ENCODE results near the gene PPFIA4.

Gene PPFIA4

DNA sequence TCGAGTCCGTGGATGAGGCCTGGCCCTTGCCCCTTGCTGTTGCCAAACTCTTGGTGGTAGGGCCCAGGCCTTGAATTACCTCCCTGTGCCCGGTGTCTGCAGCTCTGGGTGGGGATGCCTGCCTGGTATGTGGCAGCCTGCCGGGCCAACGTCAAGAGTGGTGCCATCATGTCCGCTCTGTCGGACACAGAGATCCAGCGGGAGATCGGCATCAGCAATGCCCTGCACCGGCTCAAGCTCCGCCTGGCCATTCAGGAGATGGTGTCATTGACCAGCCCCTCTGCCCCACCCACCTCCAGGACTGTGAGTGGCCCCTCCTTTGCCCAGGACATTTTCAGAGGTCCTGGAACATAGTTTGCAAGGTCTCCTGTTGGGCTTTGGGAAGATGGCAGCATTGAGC is 33.8 kb downstream of the PPFIA4 start:
- no peak for DNase-seq

DNA sequence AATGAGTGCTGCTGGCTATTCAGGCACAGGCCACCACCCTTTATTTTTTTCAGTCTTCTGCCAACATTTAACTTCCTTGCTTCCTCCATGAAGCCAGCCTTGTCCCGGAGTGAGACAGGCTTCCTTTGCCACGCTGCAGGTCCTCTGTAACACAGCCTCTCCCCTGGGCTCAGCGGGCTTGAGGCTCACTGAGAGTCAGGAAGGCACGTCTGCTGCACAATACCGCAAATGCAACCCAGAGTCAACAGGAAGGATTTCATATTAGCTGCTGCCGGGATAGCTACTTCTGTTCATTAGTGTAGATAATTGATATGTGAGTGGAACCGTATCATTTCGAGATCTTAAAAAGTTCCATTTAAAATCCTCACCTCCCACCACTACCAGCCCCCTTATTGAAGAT is 37.0 kb downstream of the PPFIA4 start:
- DNase-seq, result no peak

DNA sequence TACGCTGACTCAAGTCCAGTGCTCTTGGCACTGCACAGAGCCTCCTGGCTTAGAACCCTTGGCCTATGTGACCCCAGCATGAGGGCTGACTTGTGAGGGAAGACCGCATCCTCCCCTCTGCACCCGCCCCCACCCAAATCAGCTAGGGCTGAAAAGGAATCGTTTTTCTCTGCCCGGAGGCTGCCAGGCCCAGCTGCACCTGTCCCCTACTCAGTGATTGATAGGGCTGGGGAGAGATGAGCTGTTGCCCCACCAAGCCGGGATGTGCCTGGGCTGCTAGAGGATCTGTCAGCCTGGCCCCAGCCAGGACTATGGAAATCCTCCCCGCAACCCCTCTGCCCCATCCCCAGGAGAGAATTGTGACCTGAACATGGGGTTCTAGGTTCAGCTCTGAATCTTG is 38.9 kb downstream of the PPFIA4 start:
- no peak for DNase-seq

DNA sequence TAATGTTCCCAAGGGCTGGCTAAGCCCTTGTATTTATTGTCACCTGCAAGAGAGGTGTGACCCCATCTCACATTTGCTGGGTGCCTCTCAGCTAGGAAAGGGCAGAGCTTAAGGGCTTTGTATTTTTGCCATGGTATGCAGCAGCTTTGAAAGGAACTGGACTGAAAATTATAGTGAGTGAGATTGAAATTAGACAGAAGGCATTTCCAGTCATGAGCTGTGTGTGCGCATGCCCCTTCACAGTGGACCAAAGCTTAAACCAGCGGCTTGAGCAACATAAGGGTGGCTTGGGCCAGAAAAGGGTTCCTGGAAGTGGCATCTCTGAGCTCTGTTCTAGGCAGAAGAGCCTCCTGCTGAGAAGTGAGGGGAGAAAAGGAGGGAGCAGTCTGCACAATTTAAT is 39.7 kb downstream of the PPFIA4 start:
- no peak for DNase-seq

DNA sequence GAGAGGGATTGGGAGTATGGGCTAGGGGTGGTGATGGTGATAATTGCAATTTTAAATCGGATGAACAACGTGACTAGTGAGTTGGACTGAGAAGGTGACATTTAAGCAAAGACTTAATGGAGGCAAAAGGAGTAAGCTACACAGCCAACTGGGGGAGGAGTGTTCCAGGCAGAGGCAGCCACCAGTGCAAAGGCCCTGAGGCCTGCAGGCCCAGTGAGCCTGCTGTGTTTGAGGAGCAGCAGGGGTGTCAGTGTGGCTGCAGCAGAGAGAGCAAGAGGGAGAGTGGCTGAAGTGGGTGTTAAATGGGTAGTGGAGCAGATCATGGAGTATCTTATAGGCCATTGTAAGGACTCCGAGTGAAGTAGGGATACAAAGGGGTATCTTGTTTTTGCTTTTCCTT is 40.7 kb downstream of the PPFIA4 start:
- no peak for DNase-seq

DNA sequence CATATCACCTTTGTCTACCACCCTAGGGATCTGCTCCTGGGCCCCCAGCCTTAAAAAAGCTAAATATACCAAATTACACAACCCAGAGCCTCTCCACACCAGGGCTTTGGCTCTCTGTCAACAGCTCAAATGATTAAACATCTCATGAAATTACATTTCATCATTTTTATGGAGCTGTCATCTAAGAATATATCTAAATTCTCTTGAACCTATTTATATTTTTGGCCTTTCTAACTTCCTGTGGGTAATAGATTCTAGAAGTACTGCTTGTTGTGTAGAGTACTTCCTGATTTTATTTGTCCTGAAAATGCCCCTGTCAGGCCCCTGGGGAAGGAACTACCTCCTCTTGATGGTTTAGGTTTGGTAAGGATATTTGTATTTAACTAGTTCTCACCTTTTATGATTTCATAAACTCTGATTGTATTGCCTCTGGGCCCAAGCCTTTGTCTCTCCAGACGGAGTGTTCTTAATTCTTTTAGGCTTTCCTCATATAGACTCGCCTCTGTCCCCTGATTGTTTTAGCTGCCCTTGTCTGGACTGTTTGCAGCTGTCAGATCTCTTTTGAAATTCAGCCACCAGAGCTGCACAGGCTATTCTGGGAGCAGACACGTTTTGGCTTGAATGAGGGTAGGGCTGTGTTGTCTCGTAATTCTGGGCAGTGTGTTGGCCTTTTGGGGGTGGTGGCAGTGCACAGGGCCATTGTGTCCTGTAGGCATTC is 42.9 kb downstream of the PPFIA4 start:
- DNase-seq, result no peak

DNA sequence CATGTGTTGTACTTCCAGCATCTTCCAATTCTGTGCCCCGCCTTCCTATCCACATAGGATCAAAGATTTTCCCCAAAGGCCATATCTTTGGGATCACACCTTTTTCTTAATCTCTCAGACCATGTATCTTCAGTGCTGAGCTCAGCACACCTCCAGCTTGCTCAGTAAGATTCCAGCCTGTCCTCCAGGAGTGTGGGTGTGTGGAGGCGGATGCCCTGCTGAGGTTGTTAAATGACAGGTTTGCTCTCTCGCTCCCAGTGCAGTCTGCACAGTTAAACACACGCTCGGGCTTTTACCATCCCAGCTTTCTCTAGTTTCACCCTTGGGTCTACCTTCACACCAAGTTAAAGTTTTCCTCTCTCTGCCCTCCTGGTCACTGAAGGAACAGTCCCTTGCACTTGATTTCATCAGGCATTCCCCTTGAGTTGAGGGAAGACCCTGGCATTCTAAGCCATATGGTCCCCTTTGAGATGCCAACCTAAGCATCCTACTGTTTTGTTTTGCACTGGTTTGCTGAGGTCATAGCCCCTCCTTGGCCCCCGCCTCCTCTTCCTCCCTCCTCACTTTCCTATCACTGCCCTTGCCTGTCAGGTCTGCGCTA is 45.8 kb downstream of the PPFIA4 start:
- no peak for DNase-seq

DNA sequence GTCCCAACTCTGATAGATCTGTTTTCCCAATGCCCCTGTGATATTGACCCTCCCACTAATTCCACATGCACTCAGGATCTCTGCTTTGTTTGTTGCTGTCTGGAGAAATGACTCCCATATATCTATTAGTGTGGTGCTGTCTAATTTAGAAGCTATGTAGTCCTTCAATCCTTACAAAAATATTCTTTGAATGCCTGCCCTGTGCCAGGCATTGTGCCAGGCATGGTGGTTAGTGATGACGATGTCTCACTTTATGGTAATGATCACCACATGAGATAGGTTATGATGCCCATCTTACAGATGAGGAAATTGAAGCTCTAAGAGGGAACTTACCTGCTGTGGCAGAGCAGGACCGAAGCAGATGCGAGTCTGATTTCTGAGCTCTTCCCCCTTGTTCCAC is 46.6 kb downstream of the PPFIA4 start:
- DNase-seq, result no peak

DNA sequence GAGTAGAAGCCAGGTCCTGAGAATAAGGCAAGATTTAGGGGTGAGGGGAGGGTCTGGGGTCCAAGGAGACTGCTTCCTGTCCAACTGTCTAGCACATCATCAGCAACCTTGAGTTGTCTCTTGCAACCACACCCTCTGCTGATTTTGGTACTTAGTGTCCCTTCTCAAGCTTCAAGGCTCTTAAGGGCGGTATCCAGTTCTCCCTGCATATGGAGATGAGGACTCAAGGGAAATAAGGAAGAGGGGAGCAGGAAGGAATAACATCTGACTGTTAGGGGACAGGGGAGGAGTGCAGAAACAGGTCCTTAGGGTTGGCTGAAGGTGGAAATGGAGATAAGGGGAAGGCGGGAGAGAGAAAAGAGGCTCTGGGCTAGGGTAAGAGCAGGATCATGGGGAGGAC is 47.2 kb downstream of the PPFIA4 start:
- no peak for DNase-seq

DNA sequence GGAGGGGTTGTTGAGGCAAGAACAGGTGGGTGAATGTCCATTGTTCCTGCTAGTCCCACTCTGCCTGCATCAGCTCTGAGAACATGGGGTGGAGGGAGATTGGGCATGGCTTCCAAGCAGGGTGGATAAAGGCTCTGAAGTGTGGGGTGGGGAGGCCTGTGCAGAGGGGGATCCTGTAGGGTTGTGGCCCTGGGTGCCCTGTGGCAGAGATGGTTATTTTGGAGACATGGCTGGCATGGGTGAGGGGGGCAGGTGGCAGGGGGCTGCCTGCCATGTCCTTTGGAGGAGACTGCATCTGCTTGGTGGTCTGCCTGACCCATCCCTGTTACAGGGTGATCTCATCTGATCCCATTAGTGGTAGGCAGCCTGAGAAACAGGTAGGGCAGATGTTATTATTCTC is 48.3 kb downstream of the PPFIA4 start:
- no peak for DNase-seq

DNA sequence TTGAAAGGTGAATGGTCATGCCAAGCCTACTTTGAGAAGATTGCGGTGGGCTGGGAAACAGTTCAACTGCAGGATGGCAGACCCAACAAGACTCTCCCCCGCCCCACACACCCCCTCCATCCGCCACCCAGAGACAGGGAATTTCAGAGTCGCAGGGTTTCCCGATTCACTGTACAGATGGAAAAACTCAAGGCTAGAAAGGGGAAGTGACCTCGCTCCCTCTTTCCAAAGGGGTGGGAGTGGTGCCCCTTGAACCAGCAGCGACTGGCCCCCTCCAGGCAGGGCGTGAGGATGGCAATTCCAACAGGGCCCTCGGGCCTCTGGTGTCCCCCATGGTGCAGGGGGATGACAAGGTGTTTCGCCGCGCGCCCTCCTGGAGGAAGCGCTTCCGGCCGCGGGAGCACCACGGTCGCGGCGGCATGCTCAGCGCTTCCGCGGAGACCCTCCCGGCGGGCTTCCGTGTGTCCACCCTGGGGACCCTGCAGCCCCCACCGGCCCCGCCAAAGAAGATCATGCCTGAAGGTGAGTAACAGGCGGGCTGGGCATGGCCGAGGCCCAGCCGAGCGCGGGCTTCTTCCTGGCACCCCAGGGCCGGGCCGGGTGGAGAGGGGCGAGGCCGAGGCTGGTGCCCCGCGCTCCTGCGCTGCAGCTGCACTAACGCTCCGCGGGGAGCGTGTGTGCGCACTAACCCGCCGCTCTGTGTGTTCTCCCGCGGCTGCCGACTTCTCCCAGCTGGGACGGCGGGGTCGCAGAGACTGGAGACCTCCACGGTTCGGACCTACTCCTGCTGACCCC is 49.1 kb downstream of the PPFIA4 start:
- DNase-seq, result no peak

DNA sequence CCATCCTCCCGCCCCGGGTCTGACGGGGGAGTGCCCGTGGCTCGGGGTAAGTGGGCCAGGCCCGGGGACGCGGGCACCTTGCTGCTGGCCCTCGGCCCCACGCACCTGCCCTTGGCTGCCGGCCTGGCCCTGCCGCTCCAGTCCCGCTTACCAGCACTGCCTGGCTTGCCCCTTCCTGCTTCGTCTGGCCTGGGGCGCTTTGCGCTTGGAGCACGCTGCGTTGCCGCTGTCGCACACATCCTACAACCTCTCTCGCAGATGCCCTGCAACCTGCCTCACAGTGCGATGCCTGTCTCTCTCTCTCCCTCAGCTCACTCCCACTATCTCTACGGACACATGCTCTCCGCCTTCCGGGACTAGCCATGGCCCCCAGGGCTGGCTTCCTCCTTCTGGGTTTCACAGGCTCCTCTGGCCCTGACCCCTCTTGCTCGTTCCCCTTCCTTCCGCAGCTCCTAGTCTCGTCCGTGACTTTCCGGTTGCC is 49.8 kb downstream of the PPFIA4 start:
- DNase-seq, result no peak

DNA sequence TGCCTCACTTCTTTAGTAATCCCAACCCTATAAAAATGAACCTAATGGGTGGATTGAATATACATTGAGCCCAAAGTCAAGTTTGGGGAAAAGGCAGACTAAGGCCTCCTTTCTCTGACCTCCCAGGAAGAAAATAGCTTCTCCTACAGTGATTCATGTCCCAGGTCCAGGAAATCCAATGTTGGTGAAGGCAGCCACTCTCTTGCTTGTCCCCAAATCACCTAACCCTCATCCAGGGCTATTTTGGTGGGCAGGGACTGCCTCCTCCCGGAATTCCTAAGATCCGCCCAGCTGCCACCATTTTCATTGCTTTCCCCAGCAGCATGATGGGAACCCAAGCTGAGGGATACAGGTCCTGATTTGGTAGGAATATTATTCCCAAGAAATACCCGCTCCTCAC is 51.1 kb downstream of the PPFIA4 start:
- DNase-seq, result no peak

DNA sequence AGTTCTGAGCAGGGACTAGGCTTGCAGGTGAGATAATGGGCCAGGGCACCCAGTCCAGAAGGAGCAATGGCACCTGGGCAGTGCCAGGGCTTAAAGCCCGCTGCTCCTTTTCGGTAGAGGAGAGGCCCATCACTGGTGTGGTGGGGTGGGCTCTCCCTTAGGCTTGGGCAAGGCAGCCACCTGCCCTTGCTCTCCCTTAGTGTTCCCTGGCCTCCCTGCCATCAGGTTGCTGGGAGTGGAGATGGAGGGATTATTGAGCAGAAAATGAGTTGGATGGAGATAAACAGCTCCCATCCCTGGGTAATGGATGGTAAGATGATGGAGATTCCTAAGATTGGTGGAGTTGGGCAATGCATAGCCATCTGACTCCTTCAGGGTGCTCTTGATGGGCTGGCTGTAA is 51.7 kb downstream of the PPFIA4 start:
- no peak for DNase-seq

DNA sequence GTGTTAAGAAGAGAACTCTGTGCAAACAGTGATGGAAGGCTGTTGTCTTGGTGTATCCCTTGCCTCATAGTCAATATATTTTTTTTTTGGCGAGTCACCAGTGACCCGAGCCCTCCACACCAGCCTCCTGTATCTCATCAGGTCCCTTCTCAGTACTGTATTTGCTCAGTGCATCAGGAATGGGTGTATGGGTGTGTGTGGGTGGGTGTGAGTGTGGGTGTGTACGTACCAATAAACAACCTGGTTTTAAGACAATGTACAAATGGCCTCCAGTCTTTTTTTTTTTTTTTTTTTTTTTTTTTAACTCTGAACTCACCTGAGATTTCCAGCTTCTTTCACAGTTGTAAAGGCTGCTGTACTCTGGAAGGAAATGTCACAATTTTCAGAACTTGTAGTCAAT is 52.2 kb downstream of the PPFIA4 start:
- DNase-seq, result no peak

DNA sequence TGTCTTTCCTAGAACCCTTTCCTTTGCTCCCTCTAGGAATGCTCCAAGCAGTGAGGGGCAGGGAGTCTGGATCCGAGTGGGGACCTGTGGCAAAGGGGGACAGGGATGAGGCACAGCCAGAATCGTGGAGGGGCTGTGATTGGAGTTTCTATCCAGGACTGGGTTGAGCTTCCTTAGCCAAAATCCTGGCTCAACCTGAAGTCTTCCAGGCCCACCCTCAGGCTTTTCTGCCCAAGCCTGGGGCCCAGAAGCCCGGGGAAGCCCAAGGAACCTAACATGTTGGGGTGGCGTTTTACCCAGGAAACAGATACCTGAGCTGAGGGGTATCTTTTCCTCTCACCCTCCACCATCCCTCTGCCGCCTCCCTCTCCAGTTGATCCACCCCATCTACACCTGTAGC is 54.2 kb downstream of the PPFIA4 start:
- no peak for DNase-seq

DNA sequence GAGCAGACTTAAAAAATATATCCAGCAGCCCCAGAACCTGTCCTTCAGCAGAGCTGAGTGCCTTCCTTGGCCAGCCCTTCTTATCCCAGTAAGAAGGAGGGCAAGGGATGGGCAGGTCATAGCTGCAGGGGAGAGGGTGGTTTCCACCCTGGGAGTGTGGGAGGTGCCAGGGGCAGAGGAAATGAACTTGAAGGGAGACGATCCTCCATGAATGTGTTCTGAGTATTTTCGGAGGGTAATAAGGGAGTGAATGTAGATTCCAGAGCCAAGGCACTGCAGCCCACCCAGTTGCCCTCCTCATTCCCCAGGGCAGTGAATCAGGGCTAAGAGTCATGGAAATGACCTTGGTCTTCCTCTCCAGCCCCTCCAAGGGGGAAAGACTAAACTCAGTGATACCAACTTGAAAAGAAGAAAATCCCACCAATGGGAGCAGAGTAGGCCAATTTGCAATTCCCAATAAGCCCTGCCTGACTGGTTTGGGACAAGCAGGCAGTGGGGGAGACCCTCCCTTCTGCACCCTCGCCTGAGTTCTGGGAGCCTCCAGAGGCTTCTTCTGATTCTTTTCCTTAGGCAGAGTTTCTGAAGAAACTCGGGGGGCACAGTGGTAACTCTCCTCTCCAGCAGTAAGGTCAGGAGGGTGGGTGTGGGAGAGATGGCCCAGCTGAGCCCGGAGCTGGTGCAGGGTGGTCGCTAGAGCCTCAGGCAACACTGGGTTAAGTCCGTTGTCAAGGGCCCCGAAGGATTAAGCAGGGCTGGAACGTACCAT is 55.4 kb downstream of the PPFIA4 start:
- DNase-seq, result no peak

DNA sequence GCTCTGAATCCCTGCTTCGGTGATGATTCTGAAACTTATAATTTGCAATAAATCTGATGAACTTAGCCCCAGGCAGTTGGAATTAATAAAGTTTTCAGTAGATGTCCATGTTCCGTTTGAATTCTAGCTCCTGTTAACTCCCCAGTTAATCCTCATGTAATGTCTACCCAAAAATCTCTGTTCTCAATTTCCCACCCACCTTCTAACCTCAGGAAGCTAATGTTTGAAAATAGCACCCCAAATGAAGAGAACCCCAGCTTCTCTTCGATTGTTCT is 55.9 kb downstream of the PPFIA4 start:
- DNase-seq, result no peak

DNA sequence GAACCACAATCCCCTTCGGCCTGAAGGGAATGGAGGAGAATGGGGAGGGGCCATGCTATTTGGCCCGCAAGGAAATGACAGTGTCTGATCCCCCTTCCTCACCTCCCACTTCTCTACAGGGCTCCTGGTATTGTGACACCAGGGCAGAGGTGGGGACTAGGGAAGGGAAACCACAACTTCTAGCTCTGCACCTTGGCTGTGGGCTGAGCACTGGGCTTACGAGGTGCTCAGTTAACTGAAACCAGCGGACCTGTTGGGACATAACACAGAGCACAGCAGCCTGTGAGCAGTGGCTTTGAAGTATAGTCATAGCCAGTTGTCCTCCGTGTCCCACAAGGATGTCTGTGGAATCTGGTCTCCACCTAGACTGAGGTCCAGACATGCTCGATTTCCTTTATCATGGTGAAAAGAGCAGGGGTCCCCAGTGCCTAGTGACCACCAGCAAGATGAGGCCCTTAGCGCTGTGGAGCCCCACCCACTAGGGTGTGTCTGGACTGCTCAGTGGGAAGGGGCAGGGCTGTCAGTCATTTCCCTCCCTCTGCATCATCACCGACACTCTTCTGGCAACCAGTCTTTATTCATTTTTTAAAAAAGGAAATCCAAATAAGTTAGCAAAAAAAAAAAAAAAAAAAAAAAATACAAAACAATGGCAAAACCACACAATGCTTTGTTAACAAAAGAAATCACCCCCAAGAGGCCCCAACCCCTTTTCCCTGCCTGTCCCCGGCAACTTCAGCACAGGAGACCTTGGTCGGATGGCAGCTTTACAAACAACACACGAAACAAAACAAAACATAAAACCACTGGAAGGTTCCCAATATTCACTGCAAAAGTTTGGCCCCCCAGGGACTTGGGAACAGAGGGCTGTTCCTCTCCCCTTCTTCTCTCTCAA is 56.5 kb downstream of the PPFIA4 start:
- DNase-seq, result no peak

DNA sequence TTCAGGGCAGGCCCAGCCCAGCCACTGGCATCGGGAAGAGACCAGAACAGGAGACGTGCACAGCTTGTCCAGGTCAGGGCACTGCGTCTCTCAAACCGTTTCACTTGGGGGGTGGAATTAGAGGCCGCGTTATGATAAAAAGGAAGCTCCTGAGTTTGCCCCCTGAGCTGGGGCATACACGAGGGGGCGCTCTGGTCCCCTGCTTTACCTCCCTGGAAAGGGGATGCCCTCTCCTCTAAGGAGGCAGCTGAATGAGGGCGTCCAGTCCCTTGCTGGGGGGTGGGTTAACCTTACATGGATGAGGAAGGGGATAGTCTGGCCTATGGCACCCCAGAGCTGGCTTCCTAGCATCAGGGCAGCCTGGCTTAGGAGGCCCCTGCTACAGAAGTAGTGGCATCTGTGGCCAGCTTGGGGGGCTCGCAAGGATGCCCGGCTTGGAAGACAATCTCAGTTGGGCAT is 57.2 kb downstream of the PPFIA4 start:
- DNase-seq, result no peak

DNA sequence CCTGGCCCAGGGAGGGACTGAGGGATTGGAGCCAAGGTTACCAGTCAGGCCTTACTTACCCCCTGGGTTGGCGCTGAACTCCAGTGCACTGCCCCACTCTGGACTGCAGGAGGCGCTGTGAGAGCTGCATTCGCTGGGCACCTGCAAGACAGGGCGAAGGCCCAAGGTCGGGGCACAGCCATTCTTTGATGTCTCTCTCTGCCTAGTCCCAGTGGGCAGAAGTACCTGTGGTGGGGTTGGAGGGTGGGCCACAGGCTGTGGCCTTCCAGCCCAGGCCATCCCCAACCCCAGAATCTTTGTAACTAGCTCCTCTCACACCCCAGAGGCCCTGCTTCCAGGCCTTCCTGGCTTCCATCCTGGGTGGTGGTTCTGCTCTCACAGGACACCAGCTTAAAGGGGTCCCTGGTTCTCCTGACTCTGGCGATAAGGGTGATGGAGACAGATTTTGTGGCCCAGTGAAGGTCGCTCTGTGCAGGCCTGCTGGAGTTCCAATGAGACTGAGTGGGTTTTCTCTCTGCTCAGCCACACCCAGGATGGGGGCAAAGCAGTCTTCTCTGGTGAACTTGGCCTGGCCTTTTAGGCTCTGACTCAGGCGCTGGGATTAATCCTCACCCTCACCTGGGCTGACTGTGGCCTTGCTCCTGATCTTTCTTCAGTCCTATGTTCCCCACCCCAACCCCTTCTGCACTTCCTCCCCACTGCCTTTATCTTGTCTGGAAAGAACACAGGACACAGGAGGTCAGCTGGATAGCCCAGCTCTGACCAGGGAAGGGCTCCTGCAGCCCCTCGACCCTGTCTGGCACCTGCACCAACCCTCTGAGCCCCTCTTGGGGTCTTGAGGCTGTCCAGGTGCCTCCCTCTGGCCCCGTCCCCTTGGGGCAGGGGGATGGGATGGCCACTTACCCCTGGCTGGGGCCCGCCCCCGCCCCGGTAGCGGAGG is 58.6 kb downstream of the PPFIA4 start:
- no peak for DNase-seq

Data from activated CD8-positive, alpha-beta memory T cell treated with anti-CD3 and anti-CD28 coated beads, Interleukin-2, amount 50 U/mL, for 4 hours (primary cell).